ENCODE measurements around the gene WIPI1.

Gene WIPI1

DNA sequence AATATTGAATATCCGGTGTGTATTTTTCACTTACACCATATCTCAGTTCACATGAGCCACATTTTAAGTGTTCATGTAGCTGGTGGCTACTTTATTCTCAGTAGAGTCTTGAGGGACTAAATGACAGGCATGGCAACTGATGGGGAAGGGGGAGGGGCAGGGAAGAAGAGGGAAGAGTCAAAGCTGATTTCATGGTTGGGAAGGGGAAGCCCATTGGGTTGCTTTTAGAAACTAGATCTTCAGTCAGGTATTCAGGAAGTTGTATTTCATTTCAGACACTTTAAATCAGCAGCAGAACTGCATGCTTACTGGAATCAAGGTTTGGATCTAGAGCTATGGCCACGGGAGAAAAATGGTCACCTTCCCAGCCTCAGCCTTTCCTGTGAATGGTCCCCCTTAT is 2.9 kb upstream of the WIPI1 start:
- DNase-seq = no peak

DNA sequence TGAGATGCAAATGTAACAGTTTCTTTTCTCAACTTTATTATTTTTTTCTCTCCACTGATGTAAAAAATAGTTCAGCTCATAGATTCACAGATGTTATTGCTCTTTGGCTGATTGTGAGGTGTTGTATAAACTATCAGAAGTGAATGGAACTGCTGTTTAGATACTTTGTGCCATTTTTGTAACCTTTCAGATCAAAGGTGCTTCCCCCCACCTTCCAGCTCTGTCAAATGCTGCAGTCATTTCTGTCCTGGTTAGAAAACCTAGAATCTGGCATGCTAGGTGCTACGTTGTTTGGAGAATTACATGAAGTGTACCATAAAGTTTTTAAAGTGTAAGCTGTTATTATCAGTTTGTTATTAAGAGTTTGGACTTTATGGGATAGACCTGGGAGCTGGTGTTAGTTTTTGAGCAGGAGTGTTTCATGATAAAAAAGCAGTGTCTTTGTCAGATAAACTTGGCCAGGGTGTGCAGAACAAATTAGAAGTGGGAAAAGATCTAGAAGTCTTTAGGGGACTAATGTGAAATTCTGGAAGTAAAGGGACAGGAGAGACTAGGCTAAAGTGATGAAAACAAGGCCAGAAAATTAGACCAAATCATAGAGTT is 1.8 kb upstream of the WIPI1 start:
- DNase-seq = no peak

DNA sequence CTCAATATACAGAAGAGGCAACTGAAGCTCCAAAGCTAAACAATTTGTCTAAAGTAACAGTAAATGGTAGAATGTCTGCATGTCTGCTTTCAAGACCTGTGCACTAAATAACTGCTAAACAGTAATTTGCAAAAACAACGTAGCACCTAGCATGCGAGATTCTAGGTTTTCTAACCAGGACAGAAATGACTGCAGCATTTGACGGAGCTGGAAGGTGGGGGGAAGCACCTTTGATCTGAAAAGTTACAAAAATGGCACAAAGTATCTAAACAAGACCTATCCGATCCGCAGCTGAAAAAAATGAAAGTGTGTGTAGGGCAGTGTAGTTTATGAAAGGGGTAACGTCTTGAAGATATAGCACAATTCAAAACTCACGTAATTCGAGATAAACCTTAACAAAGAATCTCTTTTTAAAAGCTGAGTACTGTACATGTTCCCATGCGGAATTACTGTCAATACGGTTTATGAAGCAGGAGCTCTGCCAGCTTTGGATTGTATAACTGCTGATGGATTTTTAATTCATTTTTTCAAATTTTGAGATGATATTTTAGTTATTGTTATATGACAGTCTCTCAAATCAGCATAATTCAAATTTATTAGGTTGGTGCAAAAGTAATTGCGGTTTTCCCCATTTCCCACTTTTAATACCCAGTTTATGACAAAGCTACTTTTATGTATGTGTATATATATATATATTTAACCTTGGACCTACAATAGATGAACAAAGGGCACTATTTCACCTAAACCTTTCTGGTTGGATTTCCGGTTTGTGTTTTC is 1.2 kb upstream of the WIPI1 start:
- DNase-seq = no peak

DNA sequence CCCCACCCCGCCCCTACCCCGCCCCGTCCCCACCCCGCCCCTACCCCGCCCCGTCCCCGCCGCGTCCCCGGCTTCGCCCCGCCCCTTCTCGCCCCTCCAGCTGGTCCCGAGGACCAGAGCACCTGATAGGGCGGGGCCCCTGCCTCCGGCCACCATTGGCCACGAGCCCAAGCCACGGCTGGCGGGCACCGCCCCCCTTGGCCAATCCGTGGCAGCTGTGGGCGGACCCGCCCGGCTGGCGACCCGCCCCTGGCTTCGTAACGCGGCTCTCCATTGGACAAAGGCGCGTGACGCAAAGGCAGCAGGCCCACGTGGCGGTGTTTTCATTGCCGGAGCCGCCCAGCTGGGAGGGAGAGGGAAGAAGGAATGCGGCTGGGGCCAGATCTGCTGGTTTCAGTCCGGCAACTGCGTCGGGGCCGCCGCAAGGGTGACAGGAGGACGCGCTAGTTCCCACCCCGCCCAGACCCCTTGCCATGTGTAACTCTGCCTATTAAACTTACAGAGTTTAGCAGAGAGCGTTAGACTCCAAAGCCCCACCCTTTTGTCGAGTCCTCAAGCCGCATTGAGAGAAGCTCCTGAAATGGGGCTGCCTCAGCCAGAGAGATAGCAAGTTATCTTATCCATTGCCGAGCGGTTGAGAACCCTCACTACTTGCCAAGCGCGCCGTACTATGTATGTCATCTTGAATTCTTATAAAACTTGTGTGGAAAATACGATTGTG is 403 bp upstream of the WIPI1 start:
- DNase-seq = peak; percentile 94

DNA sequence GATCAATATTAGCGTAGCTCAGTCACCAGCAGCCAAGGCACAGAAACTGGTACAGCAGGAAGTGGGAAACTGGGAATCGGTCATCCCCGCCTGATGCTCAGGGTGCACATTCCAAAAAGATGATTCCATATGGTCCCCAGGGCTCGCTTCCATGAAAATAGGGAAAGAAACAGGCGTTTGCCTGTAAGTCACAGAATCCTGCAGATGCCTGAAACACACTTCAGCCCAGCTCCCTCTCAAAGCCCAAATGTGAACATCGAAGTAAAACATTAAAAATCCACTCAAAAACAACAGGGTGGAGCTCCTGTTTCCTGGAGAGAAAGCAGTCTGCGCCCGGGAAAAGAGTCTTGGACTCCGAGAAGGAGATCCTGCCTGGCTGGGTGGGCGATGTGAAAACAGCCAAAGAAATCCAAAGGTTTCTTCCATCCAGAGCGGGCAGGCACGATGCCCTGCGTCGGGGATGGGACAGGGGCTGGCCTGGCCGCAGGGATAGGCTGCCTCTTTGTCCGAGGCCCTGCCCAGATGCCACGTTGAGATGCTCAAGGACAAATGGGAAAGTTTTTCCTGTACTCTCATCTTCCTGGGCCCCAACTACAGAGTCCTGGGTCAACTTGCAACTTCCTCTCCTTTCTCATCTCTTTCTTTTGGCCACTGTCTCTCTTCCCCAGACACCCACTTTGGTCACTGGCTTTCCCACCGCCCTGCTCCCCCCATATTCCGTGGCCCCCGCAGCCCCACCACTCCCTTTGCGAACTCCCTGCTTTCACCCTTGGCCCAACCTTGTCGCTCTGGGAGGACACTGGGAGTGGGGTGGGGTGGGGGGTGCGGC is 743 bp downstream of the WIPI1 start:
- peak; percentile 55 for DNase-seq

DNA sequence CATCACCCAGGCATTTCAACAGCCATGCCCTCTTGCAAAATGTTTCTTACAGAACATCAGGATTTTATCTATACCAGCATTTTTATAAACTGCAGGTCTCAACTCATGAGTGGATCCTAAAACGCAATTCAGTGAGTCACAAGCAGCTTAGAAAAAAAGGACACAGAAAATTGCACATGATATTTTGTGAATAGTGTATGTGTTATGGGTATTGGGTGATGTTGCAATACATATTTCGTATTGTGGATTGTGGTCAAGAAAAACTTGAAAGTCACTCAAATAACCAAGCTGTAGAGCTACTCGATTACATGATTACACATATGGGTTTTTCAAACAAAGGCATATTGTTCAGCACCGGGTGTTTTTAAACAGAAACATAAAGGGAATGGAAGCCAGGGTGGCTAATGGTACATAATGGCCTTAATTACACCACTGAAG is 1.4 kb downstream of the WIPI1 start:
- peak; percentile 95 for DNase-seq

DNA sequence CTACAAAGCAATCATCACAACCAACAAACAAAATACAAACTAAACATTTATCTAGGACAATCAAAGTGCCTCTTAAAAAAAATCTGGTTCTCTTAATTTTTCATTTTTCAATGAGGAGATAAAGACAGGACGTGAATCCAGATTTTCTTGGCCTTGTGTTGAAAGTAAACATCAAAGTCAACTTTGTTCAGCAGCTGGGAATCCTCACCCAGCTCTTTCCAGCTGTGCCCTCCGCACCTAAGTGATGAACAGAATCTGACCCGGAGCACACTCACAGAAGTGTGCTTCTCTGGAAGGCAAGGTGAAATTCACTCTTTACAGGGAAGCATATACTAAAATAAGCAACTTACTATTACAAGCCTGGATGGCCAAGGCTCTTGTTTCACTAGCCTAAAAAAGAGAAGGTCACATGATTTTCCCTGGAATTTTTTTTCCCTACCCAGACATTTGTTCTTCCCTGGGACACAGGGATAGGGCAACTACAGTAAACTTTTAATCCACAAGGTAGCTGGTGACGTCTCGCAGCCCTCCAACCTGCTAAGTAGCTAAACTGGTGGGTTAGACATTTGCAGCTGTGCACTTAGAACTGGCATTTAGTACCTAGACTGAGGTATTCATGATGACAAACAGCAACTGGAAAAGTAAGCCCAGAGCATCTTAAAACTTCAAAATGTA is 3.2 kb downstream of the WIPI1 start:
- no peak for DNase-seq

DNA sequence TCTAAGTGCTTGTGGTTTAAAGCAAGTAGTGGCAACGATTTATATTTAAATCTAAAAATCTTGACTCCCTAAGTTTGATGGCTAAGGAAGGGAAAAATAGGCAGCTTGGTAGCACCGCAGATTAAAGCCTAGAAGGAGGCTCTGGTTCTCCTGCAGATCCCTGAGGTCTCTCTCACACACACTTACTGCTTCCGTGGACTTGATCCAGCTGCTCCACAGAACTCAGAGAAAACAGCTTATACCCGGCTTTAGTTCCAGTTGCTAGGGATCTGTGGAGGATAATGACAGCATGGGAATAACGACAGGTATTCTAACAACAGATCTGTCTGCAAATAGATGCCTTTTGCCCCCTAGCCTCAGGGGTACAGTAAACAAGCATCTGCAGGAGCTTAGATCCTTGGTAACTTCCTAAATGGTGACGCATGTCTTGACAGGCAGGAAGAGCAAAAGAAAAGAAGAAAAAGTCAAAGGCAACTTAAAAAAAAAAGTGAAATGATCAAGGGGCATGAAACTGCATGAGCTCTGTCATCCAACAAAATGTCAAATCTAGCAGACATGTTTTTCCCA is 4.5 kb downstream of the WIPI1 start:
- no peak for DNase-seq

DNA sequence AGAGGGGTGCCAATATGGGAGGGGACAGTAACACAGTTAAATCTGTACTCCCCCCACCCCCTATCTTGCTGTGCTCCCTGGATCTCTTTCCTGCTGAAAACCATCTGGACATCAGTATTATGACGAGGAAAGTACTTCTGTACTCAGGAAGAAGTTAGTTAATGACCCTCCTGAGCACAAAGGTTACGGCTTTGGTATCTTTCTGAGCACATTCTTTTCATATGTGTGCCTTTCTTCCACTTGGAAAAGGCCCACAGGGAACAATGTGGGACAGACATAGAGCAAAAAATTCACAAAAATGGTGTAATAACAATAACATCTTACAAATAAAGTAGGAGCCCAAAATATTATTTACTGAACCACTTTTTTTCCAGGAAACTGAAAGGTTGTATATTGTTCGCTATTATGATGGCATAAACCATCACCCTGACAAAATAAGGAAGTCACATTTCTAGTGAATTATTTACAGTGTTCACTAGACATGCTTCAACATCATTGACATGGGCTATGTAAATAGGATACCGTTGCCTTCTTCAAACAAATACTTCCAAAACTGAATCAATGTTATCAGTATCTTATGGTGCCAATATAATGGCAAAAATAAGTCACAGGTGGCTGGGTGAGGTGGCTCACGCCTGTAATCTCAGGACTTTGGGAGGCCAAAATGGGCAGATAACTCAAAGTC is 5.5 kb downstream of the WIPI1 start:
- no peak for DNase-seq

DNA sequence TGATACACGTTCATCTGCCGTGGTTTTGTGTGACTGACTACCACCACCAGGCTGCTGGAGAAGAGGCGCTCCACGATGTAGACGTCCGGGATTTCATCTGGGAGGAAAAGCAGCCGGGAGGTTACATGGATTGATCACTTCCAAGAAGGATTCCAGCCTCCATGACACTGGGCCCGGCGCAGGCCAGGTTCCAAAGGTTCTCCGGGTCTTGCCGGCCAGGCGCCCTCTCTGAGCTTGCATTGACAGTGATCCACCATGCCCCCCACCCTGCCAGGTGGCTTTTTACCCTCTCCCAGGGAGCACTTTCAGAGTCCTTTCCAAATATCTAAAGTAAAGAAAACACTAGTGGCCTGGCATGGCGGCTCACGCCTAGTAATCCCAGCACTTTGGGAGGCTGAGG is 6.5 kb downstream of the WIPI1 start:
- DNase-seq = no peak

DNA sequence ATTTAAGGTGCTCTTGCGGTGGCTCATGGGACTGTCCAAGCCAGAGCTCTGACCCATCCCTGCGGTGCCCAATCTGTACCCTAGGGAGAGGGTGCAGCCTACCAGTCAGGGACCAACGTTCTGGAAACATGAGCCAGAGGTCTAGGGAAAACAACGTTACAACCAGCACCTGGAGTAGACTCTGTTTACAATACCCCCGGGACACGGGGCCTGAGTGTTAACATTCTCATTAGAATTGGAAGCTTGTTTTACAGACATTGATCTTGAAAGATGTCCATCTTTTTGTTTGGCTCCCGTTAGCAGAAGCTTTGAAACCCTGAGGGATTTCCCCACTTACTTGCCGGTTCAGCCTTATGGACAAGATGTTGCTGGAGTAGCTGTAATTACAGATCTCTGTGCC is 6.9 kb downstream of the WIPI1 start:
- no peak for DNase-seq

DNA sequence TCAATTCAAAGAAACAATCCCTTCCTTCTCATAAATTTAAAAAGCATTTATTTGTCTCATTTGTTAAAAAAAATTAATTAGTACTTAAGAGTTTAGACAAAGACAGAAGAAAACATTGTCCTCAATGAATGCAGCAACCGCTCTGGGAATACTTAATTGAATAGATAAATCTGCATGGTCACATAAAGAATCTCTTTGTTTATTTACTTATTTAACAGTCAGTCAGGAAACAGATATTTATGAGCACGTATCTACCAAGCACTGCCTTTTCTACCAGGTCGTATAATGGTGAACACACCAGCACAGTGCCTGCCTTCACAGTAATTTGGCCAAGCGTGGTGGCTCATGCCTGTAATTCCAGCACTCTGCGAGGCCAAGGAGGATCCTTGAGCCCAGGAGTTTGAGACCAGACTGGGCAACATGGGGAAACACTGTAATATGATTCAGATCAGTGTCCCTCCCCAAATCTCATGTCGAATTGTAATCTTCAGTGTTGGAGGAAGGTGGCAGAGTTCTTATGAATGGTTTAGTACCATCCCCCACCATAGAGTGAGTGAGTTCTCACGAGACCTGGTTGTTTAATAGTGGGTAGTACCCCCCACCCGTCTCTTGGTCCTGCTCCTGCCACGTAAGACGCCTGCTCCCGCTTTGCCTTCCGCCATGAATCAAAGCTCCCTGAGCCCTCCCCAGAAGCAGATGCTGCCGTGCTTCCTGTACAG is 8.1 kb downstream of the WIPI1 start:
- DNase-seq = no peak

DNA sequence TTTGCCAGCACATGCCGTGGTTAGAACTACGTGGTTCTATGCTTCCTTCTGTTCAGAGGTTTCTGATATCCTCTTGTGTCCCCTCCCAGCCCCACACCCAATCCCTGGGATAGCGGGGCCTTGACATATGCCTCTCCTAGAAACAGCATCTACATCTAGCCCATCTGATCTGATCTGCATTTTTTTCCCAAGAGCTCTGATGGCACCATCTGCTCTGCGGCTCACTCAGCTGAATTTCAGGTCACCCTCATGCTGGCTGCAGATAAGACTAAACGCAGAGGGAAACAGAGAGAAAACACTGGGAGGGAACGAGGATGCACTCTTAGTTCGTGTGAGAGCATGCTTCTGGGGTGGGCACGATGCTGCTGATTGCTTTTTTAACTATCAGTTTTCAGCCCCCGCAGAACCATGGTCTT is 10.7 kb downstream of the WIPI1 start:
- DNase-seq = no peak

DNA sequence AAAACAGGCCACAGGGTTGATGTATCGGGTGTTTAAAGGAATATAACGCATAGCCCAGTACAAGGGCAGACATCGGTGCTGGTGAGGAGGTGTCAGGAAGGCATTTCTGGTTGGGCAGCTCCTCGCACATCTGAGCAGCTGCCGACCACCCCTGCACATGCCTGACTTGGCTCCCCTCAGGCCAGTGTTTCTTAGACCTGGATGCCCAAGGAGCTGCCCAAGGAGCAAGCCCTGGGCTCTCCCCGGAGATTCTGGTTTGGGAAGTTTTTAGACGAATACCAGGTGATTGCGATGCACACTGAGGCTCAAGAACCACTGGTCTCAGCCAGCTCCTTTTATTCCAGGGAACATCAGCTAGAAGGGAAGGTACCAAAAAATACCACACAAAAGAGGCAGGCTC is 11.6 kb downstream of the WIPI1 start:
- DNase-seq = no peak

DNA sequence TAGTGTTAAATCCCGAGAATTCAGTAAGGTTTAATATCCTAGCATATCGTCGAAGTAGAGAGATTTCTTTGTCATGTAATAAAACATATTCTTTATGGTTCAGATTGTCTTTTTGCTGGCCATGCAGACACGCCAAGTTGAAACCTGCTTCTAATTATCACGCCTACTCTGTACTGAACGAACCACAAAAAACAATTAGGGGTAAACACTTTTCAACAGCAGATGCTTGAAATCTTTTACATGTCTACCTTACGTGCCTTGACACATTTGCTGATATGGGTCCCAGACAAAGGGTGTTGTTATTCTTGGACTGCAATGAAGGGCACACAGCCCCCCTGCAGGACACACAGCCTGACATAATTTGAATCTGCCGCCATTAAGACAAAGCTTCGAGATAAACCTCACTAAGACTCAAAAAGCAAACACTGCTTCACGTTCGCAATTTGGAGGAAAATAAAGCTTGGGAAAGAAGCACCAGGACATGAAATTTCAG is 13.3 kb downstream of the WIPI1 start:
- no peak for DNase-seq

DNA sequence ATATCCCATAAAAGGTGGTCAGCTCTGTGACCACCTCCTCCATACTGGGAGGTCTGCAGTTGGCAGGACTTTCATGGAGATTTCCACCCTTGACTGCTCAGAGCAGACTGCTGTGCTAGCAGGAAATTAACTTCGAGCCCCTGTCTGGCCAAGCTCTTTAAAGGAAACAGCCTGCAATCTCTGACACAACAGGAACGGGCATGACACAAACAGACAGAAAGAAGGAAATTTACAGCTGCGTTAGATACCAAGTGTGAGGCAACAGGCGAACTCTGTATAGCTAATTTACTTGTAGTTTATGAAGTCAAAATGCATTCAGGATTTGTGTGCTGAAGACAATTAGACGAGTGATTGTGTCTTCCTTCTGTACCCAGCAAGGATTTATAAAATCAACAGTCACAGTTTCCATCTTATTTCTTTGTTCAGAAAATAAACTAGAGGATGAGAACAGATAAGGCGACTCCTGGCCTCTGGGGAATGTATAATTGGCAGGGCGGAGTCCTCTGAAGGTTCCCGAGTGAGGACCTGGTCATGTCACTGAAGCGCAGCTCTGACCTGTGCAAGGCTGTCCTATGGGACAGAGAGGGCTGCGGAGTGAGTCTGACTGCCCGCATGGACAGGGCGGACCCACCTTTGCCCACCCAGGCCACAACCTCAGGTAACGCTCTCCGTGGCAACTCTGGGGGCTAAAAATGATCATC is 16.1 kb downstream of the WIPI1 start:
- no peak for DNase-seq

DNA sequence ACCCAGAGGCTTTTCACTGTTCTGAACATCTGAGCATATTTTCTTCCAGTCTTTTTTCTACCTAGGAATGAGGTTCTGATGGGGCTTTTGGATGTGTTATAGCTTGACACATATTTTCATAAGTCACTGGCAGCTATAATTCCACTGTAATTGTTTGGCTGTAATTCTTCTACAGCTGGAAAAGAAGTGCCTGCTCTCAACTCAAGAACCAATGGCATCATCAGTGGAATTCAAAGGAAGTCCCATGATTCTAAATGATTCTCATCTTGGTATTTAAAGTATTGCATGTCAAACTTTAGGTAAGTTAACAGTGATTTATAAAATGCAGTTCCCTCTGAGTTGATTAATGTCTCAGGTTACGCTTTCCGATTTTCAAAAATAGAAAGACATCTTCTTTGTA is 16.8 kb downstream of the WIPI1 start:
- DNase-seq = no peak

DNA sequence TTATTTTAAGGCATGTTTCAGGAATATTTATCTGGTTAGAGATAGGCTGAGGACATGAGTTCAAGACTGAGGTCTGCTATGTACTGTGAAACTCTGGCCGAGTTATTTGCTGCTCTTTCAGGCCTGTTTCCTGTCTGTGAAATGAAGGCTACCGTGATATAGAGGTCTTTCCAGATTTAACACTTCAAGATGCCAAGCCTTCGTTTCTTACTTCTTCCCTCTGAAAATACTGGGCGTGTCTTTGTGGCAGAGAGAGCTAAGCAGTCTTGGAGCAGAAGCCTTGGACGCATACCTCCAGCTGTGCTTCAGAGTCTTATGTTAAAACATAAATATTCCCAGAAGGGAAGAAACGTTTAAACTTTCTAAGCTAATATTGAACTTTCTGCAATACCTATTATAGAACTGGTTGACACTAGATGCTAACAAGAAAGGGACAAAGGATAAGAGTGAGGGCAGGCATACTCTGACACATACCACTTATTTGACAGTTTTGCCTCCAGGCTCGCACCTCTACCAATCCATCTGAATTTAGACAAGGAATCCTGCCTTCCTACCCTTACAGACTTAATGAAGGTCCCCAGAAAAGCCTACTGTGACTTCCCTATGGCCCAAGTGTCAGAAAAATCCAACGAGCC is 17.5 kb downstream of the WIPI1 start:
- DNase-seq = no peak

DNA sequence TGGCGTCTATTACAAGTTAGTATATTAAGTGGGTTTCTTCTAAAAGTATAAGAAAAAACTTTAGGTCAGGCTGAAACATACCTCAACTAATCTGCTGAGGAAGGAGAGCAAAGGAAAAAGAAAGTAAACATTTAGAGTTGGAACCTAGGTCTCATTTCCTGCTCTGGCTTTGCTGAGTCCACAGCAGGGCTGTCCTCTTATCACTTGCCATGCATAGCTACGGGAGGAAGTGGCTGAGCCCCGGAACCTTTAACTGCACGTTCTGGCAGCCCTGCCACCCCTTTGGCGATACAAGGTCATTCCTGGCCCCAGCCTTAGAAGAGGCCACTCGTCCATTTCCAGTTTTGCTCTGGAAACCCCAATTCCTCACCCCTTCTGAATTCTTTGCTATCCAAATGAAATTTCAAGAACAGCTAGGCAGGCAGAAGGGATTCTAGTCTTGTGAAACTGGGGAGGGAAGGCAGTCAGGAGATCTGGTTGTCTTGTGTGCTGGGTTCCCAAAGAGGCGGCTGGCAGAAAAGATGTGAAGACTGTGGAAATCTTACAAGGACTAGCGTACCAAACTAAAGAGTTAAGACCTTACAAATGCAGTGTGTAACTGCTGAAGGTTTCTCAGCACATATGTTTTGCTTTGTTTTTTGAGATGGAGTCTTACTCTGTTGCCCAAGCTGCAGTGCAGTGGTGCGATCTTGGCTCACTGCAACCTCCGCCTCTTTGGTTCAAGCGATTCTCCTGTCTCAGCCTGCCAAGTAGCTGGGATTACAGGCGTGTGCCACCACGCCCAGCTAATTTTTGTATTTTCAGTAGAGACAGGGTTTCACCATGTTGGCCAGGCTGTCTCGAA is 19.1 kb downstream of the WIPI1 start:
- DNase-seq = no peak

Measured in NCI-H748 treated with DMSO at 0.1 percent for 48 hours (cell line).